ENCODE measurements around the gene ARHGAP44. TPM values are rescaled to one million over a fixed set of nuclear protein-coding genes. Genes with fewer than 3 reads are reported as not detected.

Gene ARHGAP44

GRCh38 chr17:13031718-13032350, 242.5 kb downstream of the ARHGAP44 start:
- Histone ChIP-seq H3K9ac (ENCODE audit: low read depth, low read length) (no peak overlapping the region), H3K36me3 (ENCODE audit: insufficient read depth, low read length) (no peaks in the 10 kb centered on the region), H3K4me1 (ENCODE audit: control insufficient read depth, insufficient read depth, low read length) (no peaks in the 10 kb centered on the region), H3K4me3 (ENCODE audit: low read length) (no peak overlapping the region), H3K27me3 (ENCODE audit: control insufficient read depth, insufficient read depth, low read length) (peaks cover 16% of the 10 kb centered on the region), H3K4me2 (ENCODE audit: low read length) (no peak overlapping the region), H3K9me3 (replicated peaks; ENCODE audit: low read length) (no peaks in the 10 kb centered on the region)

- H3K36me3 ChIP-seq (ENCODE audit: insufficient read depth, low read length) = no peaks in the 10 kb centered on the region
- peaks cover 18% of the 10 kb centered on the region for H3K27me3 ChIP-seq (ENCODE audit: control insufficient read depth, insufficient read depth, low read length)
- H3K9ac ChIP-seq (ENCODE audit: low read depth, low read length) = no peak overlapping the region
- H3K4me1 ChIP-seq (ENCODE audit: control insufficient read depth, insufficient read depth, low read length) = no peaks in the 10 kb centered on the region
- H3K4me2 ChIP-seq (ENCODE audit: low read length) = no peak overlapping the region
- H3K9me3 ChIP-seq (replicated peaks; ENCODE audit: low read length) = no peaks in the 10 kb centered on the region
- H3K4me3 ChIP-seq (ENCODE audit: low read length) = no peak overlapping the region
Measured at GRCh38 chr17:13035420-13035819, 246.1 kb downstream of the ARHGAP44 start.

- Histone ChIP-seq H3K4me3 (ENCODE audit: low read length) (no peak overlapping the region), H3K4me2 (ENCODE audit: low read length) (no peak overlapping the region), H3K36me3 (ENCODE audit: insufficient read depth, low read length) (no peaks in the 10 kb centered on the region), H3K4me1 (ENCODE audit: control insufficient read depth, insufficient read depth, low read length) (no peaks in the 10 kb centered on the region), H3K27me3 (ENCODE audit: control insufficient read depth, insufficient read depth, low read length) (peaks cover 20% of the 10 kb centered on the region), H3K9me3 (replicated peaks; ENCODE audit: low read length) (no peaks in the 10 kb centered on the region), H3K9ac (ENCODE audit: low read depth, low read length) (no peak overlapping the region)
Measured at GRCh38 chr17:13036751-13037150, 247.5 kb downstream of the ARHGAP44 start.

DNA sequence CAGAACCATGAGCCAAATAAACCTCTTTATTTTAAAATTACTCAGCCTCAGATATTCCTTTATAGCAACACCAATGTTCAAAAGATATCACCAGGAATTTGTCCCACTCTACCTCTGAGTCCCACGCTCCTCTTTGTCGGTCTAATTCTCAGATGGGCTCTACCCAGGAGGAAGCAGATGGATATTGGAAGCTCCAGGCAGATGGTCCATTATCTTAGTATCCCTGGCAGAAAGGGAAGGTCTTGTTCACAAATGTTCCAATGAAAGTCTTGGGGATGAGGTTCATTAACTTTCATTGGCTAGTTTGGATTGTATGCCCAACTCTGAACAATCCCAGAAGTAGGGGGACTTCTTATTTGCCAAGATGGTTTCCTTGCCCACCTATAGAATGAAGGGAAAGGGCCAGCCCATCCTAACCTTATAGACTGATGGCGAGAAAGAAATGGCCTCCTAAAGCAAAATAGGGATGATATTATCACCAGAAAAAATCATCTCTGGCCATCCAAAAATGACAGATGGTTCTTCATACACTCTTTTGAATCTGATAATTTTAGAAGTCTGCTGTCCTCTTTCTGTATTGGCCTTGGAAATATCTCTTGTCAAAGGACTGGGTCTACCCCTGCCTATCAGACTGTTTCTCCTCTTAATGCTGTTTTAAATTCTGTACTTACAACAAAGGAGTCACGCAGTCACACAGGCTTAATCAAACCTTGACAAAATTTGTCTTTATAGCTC, 249.8 kb downstream of the ARHGAP44 start:
- Histone ChIP-seq H3K4me1 (ENCODE audit: control insufficient read depth, insufficient read depth, low read length) (no peaks in the 10 kb centered on the region), H3K4me3 (ENCODE audit: low read length) (no peak overlapping the region), H3K9me3 (replicated peaks; ENCODE audit: low read length) (no peaks in the 10 kb centered on the region)

More for the DNA sequence above, 249.8 kb downstream of the ARHGAP44 start:
- Histone ChIP-seq H3K27me3 (ENCODE audit: control insufficient read depth, insufficient read depth, low read length) (peaks cover 23% of the 10 kb centered on the region), H3K9ac (ENCODE audit: low read depth, low read length) (no peak overlapping the region), H3K36me3 (ENCODE audit: insufficient read depth, low read length) (no peaks in the 10 kb centered on the region), H3K4me2 (ENCODE audit: low read length) (no peak overlapping the region)

Small RNAs within 50 kb of the gene (small RNA-seq; reads per million reads assigned to genes)
- gene MIR1269B = not detected

All from skeletal muscle satellite cell (primary cell).